Panc1 (cell line): ENCODE data around the gene AP3B1. TPM values are rescaled to one million over a fixed set of nuclear protein-coding genes. Genes with fewer than 3 reads are reported as not detected.

Experiments
- ATAC-seq: fragments of 200-7000 bp; cut with Tn5 transposase; 2 replicates; pipeline ENCODE4 v1.9.1; 2020; ENCODE audit warnings: mild to moderate bottlenecking, moderate library complexity
- BruUV-seq: library from RNA; stranded (reverse); fragments of 400-500 nt; replicated peaks from 2 replicates; lab custom pipeline; 2021; lab: Mats Ljungman, UMichigan
- CTCF ChIA-PET: fragments of 300-600 bp; sonication (Branson Sonifier 250); formaldehyde crosslinking; loops from one replicate; lab custom pipeline; 2022; ENCODE audit warnings: antibody characterized with exemption; lab: Charles Lee
- POLR2A ChIA-PET: fragments of 300-600 bp; sonication (Branson Sonifier 250); formaldehyde crosslinking; loops from one replicate; lab custom pipeline; 2022; ENCODE audit warnings: antibody characterized with exemption; lab: Charles Lee
- DNase-seq: peaks from one replicate; pipeline ENCODE4 v3.0.0-alpha.2; 2010; ENCODE audit warnings: low read depth, low spot score
- H3K27ac ChIP-seq: 2 replicates; pipeline ENCODE4 v1.5.1; 2011; ENCODE audit warnings: mild to moderate bottlenecking, low read length, inconsistent platforms
- H3K27me3 ChIP-seq: fragments of 200-500 bp; sonication (Bioruptor generic); 2 replicates; pipeline ENCODE4 v1.6.0; 2014; ENCODE audit warnings: low read length, inconsistent platforms; ENCODE audit not compliant: control insufficient read depth, insufficient read depth
- H3K36me3 ChIP-seq: fragments of 200-500 bp; sonication (Bioruptor generic); 2 replicates; pipeline ENCODE4 v1.5.1; 2014; ENCODE audit warnings: inconsistent platforms, mild to moderate bottlenecking, low read length, moderate library complexity; ENCODE audit not compliant: control insufficient read depth, insufficient read depth
- H3K4me1 ChIP-seq: 2 replicates; pipeline ENCODE4 v1.5.1; 2011; ENCODE audit warnings: inconsistent platforms, mild to moderate bottlenecking, low read length, moderate library complexity; ENCODE audit not compliant: control insufficient read depth, insufficient read depth
- H3K4me3 ChIP-seq, 2 experiments: 2 replicates each; pipeline ENCODE4 v1.5.1; 2011 to 2012; ENCODE audit warnings: low read depth in 2 of 2, low read length in 2 of 2, mild to moderate bottlenecking in 2 of 2, inconsistent platforms in 1 of 2, moderate library complexity in 1 of 2
- H3K9me3 ChIP-seq: fragments of 200-500 bp; sonication (Bioruptor generic); 2 replicates; pipeline ENCODE4 v1.5.1; 2014; ENCODE audit warnings: low read depth, mild to moderate bottlenecking, inconsistent platforms, low read length, moderate library complexity; ENCODE audit not compliant: control insufficient read depth, insufficient read depth
- POLR2AphosphoS5 ChIP-seq: IDR thresholded peaks from 2 replicates; pipeline ENCODE4 v1.6.1; 2012; ENCODE audit warnings: mild to moderate bottlenecking, low read depth, low read length, moderate library complexity
- REST ChIP-seq, 2 experiments: IDR thresholded peaks; 2 replicates each; pipeline ENCODE4 v1.6.1; 2011 to 2012; ENCODE audit warnings: low read depth in 2 of 2, control low read depth in 1 of 2, low read length in 1 of 2, mild to moderate bottlenecking in 1 of 2, moderate library complexity in 1 of 2; ENCODE audit not compliant: insufficient read depth in 1 of 2
- SIN3A ChIP-seq: IDR thresholded peaks from 2 replicates; pipeline ENCODE4 v1.6.1; 2012; ENCODE audit warnings: low read depth, mild to moderate bottlenecking, low read length, moderate library complexity, borderline replicate concordance; ENCODE audit not compliant: insufficient read depth
- TCF7L2 ChIP-seq: IDR thresholded peaks from 2 replicates; pipeline ENCODE4 v1.6.1; 2011; ENCODE audit warnings: mild to moderate bottlenecking, low read depth, low read length, inconsistent platforms
- in situ Hi-C: cut with HindIII; loops from 2 replicates; pipeline ENCODE4 v1.10.0; 2016; ENCODE audit warnings: low sequenced_read_pairs, low pct_unique_long_range_greater_than_20kb
- intact Hi-C: fragments of 100-400 bp; cut with micrococcal nuclease; formaldehyde crosslinking; loops from one replicate; pipeline ENCODE4 v1.10.0; 2022; ENCODE audit not compliant: unreplicated experiment
- total RNA-seq: library from RNA; stranded (reverse); gene quantifications from one replicate; pipeline ENCODE4 v1.2.1, GENCODE V29; 2021; ENCODE audit not compliant: unreplicated experiment
- TF ChIP-seq, protein P1 (sequence below): fragments of 450-650 bp; IDR thresholded peaks from 2 replicates; pipeline ENCODE4 v1.5.1; 2017; ENCODE audit warnings: mild to moderate bottlenecking

AP3B1 gene
- total RNA-seq, 1 experiment from 2014 or later: 55.4 TPM

DNA sequence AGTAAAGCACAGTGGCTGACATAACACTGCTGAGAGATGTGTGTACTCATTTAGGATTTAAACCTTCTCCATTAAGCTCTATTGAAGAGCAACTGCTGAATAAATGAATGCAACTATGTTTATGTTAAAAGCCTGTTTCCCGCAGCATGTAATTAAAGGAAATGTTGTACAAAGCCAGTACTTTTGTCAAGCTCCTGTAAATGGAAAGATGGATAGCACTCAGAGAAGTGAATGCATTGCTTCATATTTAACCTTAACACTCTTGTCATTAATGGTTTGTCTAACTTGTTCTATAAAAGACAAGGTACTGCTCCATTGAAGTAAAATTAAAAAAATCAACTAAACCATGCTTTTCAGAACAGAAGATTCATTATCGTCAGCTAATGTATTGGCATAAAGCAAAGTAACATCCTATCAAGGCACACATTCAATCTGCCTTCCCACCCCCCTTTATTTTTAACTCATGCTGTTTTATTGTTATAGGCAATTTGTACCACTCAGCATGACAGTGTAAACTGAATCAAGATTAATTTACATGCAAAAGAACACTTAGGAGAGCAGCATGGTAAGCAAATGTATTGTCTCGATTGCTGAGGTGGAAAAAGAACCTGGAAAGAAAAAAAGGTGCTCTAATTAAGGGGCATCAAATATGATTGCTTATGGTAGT, 277.5 kb downstream of the AP3B1 start:
- Histone ChIP-seq H3K4me1 (no peaks in the 10 kb centered on the region), H3K4me3 (no peak overlapping the region), H3K27ac (no peak overlapping the region), H3K9me3 (no peaks in the 10 kb centered on the region), H3K27me3 (no peaks in the 10 kb centered on the region), H3K36me3 (peaks cover 2% of the 10 kb centered on the region; the same call in 1 of the 2 replicates)
- intact Hi-C loops (no loop called here), in situ Hi-C loops (no loop called here)
- CTCF ChIA-PET: no interaction called here
- no TSS peak for BruUV-seq
- POLR2A ChIA-PET: no interaction called here
- DNase-seq (no peak), ATAC-seq (no peak)
- no peak for TF ChIP-seq TCF7L2
- no peak for TF ChIP-seq SIN3A

GRCh38 chr5:78009937-78010527, 284.5 kb downstream of the AP3B1 start:
- intact Hi-C loops (loop anchor here (5.0 kb wide), 3 partner anchors 143 to 493 kb away; no protein-coding TSS in a partner anchor), in situ Hi-C loops (no loop called here)
- H3K9me3 ChIP-seq: no peaks in the 10 kb centered on the region

More at GRCh38 chr5:78009937-78010527, 284.5 kb downstream of the AP3B1 start:
- BruUV-seq: no TSS peak
- ATAC-seq (no peak), DNase-seq (no peak)
- Histone ChIP-seq H3K27ac (no peak overlapping the region), H3K4me3 (no peak overlapping the region), H3K4me1 (no peaks in the 10 kb centered on the region), H3K27me3 (no peaks in the 10 kb centered on the region), H3K36me3 (no peaks in the 10 kb centered on the region; the same call in 1 of the 2 replicates)
- TF ChIP-seq, protein P1, sequence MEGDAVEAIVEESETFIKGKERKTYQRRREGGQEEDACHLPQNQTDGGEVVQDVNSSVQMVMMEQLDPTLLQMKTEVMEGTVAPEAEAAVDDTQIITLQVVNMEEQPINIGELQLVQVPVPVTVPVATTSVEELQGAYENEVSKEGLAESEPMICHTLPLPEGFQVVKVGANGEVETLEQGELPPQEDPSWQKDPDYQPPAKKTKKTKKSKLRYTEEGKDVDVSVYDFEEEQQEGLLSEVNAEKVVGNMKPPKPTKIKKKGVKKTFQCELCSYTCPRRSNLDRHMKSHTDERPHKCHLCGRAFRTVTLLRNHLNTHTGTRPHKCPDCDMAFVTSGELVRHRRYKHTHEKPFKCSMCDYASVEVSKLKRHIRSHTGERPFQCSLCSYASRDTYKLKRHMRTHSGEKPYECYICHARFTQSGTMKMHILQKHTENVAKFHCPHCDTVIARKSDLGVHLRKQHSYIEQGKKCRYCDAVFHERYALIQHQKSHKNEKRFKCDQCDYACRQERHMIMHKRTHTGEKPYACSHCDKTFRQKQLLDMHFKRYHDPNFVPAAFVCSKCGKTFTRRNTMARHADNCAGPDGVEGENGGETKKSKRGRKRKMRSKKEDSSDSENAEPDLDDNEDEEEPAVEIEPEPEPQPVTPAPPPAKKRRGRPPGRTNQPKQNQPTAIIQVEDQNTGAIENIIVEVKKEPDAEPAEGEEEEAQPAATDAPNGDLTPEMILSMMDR: no peak
- TF ChIP-seq TCF7L2: no peak
- TF ChIP-seq POLR2AphosphoS5: no peak
- TF ChIP-seq REST (IDR thresholded peaks at IDR 0.05; ENCODE audit: insufficient read depth in 1 of 2, low read depth in 2 of 2, low read length in 1 of 2): no peak
- TF ChIP-seq SIN3A: no peak
- POLR2A ChIA-PET: no interaction called here
- CTCF ChIA-PET: no interaction called here
